Fibroblast of skin of back (primary cell): ENCODE measurements around the gene CRKL.
A peak's percentile ranks its signal among the peaks of the same experiment; 100 is the strongest.
"Not testable (repeated sequence)": the region's sequence is repeated elsewhere in the genome, so short reads cannot be mapped to it uniquely, and the experiment has no call there.

Experiments
- DNase-seq: peaks from one replicate; pipeline ENCODE4 v3.0.0-alpha.2; 2013

Gene CRKL

DNA sequence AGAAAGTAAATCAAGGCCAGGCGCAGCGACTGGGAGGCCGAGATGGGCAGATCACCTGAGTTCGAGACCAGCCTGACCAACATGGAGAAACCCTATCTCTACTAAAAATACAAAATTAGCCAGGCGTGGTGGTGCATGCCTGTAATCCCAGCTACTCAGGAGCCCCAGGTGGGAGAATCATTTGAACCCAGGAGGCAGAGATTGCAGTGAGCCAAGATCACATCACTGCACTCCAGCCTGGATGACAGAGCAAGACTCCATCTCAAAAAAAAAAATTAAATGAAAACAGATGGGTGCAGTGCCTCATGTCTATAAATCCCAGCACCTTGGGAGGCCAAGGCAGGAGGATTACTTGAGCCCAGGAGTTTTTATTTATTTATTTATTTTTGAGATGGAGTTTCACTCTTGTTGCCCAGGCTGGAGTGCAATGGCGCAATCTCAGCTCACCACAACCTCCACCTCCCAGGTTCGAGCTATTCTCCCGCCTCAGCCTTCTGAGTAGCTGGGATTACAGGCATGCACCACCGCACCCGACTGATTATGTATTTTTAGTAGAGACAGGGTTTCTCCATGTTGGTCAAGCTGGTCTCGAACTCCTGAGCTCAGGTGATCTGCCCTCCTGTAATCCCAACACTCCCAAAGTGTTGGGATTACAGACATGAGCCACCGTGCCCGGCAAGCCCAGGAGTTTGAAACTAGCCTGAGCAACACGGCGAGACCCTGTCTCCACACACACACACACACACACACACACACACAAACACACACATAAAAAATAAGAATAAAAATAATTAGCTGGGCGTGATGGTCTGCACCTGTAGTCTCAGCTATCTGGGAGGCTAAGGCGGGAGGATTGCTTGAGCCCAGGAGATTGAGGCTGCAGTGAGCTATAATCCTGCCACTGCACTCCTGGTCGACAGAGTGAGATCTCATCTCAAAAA, 15.8 kb upstream of the CRKL start:
- DNase-seq: not testable (repeated sequence)

DNA sequence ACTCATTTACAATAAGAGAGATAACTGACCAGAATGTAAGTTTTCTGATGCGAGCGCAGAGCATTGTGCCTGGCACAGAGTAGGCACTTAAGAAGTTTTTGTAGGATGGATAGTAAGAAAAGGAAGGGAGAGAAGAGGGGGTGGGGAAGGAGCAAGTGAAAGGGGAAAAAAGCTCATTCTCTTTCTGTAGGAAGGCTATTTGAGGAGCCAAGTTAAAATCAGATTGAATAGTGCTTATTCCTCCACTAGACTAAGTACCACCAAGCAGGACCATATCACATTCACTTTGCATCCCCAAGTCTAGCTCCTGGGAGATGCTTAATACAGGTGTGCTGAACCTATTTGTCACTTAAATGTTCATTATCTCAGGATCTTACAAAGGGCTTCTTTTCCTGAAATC, 14.1 kb upstream of the CRKL start:
- no peak for DNase-seq

DNA sequence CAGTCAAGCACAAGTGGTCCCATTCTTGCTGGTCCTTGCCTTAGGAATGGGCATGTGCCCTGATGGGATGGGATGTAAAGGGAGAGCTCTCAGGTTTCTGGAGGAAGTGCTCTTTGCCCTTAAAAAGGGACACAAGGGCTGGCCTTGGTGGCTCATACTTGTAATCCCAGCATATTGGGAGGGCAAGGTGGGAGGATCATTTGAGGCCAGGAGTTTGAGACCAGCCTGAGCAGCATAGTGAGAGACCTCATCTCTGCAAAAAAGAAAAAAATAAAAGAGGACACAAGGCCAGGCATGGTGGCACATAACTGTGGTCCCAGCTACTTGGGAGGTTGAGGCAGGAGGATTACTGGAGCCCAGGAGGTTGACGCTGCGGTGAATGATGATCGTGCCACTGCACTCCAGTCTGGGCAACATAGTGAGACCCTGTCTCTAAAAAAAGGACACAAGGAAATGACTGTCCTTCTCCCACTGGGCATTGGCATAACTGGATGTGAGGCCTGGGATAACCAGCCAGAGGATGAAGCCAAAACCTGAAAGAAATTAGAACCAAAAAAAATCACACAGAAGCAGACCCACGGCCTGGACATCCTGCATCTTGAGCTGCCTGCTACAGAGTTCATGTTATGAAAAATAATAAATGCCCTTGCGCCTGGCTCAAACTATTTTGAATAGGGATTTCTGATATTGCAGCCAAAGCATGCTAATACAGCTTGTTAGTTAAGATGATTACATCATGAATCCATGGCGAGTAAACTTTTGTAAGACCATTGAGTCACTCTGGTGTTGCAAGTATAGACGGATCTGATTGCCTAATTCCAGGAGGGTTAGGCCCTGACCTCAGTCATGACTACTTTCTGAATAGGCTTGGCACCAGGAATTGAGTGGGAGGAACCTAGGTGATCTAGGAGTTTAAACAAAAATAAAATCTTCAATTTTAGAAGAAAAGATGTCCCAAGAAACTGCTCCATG, 12.9 kb upstream of the CRKL start:
- peak; percentile 60 for DNase-seq

- no peak for DNase-seq
Observed at GRCh38 chr22:20904980-20905355, 12.2 kb upstream of the CRKL start.

- DNase-seq: no peak
Observed at GRCh38 chr22:20905415-20906386, 11.5 kb upstream of the CRKL start.

GRCh38 chr22:20906387-20906767, 10.8 kb upstream of the CRKL start:
- no peak for DNase-seq

GRCh38 chr22:20908717-20909116, 8.5 kb upstream of the CRKL start:
- not testable (repeated sequence) for DNase-seq

- DNase-seq: no peak
Observed at GRCh38 chr22:20909543-20910303, 7.5 kb upstream of the CRKL start.

DNA sequence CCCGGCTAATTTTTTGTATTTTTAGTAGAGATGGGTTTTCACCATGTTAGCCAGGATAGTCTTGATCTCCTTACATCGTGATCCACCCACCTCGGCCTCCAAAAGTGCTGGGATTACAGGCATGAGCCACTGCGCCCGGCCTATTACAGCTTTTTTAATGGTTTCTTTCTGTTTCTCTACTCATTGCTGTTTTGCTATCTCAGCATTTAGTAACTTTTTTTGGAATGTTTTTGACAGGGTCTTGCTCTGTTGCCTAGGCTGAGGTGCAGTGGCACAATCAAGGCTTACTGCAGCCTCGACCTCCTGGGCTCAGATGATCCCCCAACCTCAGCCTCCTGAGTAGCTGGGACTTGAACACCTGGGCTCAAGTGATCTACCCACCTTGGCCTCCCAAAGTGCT, 4.7 kb upstream of the CRKL start:
- DNase-seq: no peak

DNA sequence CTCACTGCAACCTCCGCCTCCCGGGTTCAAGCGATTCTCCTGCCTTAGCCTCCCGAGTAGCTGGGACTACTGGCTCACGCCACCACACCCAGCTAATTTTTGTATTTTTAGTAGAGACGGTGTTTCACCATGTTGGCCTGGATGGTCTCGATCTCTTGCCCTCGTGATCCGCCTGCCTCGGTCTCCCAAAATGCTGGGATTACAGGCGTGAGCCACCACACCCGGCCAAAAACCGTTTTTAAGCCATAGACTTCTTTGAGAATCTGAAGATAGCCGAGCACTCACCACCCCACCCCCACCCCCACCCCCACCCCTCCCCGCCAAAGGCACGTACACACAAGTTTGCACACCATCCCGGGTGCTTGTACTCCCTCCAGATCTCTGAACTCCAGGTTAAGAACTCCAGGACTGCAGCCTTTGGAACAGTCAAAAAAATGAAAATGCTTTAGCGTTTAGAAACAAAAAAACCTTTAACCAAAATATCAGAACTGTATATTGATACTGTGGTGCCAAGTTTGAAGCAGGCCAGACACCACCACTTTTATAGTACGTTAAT, 1.5 kb downstream of the CRKL start:
- peak; percentile 28 for DNase-seq

DNA sequence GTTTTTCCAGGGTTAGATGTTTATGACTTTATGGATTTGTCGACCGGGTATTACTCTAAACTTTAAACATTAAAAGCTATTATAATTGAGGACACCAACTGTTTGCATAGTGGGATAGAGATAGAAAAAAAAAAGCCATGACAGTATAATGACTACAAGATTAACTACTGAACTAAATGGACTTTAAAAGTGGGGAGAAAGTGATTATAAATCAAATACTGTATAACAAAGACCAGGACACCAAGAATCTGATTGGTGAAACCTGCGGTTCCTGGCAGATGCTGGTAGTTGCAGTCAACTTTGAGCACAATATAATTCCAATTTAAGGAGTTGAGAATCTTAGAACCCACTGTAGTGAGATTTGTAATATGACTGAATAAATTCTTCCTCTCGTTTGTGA, 2.5 kb downstream of the CRKL start:
- no peak for DNase-seq

DNA sequence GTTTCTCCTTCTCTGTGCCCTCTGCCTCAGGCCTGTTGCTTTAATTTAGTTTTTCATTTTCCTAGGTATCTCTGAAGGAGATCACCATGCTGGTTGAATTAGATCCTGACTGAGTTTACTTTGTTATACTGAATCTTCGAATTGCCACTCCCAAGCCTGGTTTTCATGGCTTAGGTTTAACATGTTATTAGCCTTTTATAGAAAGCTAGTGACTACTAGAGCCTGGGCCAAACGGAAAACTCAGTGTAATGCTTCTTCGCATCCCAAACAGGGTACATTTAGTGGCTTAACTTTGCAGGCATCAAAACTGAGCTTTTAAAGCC, 3.6 kb downstream of the CRKL start:
- DNase-seq: no peak

GRCh38 chr22:20922141-20922751, 5.0 kb downstream of the CRKL start:
- peak; percentile 33 for DNase-seq

- DNase-seq: no peak
Observed at GRCh38 chr22:20926243-20926642, 9.0 kb downstream of the CRKL start.

GRCh38 chr22:20927940-20928572, 10.8 kb downstream of the CRKL start:
- DNase-seq: no peak

DNA sequence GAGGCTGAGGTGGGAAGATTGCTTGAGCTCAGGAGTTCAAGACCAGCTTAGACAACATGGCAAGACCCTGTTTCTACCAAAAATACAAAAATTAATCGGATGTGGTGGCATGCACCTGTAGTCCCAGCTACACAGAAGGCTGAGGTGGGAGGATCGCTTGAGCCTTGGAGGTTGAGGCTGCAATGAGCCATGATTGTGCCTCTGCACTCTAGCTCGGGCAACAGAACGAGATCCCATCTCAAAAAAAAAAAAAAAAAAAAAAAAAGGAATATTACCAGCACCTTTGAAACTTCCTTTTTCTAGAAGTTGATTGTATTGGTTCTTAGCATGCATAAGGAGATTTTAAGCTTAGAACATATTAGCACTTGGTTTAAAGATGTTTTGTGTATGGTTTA, 11.4 kb downstream of the CRKL start:
- DNase-seq: no peak

- no peak for DNase-seq
Observed at GRCh38 chr22:20930004-20930403, 12.8 kb downstream of the CRKL start.

DNA sequence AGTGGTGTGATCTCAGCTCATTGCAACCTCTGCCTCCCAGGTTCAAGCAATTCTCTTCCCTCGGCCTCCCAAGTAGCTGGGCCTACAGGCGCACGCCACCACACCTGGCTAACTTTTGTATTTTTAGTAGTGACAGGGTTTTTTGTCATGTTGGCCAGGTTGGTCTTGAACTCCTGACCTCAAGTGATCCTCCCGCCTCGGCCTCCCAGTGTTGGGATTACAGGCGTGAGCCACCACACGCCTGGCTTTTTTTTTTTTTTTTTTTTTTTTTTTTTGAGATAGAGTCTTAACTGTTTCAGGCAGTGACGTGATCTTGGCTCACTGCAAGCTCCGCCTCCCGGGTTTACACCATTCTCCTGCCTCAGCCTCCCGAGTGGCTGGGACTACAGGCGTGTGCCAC, 13.2 kb downstream of the CRKL start:
- not testable (repeated sequence) for DNase-seq

DNA sequence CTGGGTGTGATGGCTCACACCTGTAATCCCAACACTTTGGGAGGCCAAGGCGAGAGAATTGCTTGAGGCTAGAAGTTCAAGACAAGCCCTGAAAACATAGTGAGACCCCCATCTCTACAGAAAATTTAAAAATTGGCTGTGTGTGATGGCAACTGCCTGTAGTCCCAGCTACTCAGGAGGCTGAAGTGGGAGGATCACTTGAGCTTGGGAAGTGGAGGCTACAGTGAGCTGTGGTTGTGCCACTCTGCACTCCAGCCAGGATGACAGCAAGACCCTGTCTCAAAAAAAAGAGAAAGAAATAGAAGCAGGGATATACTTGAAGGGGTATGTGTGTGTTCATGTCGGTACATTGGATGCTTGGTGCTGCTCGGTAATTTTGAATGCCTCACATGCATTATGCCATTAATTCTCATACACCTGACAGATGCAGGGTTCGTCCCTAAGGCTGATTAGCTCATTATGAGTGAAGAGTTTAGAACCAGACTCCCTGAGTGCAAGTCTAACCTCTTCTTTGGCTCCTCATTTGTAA, 14.0 kb downstream of the CRKL start:
- no peak for DNase-seq

- DNase-seq: no peak
Observed at GRCh38 chr22:20933910-20934309, 16.7 kb downstream of the CRKL start.
